OCI-LY1 (cell line): Measurements from ENCODE around the gene ACAA1.

Experiments used
- EZH2 ChIP-seq: fragments of 200-600 bp; sonication (generic), shearing (Covaris generic); IDR thresholded peaks from 2 replicates; pipeline ENCODE4 v1.8.0; 2017; ENCODE audit warnings: borderline replicate concordance, mixed run types, mild to moderate bottlenecking, antibody characterized with exemption, low read length, moderate library complexity, mixed read lengths
- TF ChIP-seq, protein P1 (sequence below): fragments of 200-600 bp; sonication (generic), shearing (Covaris generic); IDR thresholded peaks from 2 replicates; pipeline ENCODE4 v1.5.1; 2017; ENCODE audit warnings: mild to moderate bottlenecking, antibody characterized with exemption, low read length, moderate library complexity, mixed read lengths

DNA sequence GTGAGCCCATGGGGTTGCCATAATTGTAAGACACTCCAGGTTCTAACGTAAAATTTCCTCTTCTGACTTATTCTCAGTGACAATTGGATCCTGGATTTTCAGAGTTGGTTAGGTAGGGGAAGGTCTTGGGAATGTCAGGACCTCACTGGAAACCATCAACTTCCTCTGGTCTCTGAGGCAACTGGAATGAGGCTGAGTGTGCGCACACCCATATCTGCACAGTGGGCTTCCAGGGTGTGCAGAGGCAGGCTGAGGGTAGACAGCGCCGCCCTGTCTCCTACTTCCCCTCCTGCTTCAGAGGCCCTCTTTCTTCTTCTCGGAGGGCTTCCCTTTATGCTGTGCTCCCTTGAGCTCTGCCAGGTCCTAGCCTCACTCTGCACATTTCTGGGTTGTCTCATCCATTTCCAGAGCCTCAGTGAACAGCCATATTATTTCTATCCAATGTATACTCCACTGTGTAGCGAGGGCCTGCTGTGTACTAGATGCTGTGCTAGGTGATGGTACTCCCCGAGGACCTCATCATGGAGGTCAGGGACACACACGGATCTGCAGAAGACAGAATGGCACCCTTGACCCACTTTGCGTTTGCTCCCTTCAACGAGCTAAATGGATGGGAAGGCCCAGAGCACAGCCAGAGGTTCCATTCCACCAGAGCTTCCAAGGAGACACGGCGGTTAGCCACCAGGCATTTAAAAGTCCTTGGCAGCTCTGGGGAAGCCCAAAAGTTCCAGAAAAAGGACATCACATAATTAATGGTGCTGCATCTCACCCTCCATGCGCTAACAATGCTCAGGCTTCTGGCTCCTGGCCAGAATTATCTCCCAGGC is 18.3 kb downstream of the ACAA1 start:
- TF ChIP-seq, protein P1, sequence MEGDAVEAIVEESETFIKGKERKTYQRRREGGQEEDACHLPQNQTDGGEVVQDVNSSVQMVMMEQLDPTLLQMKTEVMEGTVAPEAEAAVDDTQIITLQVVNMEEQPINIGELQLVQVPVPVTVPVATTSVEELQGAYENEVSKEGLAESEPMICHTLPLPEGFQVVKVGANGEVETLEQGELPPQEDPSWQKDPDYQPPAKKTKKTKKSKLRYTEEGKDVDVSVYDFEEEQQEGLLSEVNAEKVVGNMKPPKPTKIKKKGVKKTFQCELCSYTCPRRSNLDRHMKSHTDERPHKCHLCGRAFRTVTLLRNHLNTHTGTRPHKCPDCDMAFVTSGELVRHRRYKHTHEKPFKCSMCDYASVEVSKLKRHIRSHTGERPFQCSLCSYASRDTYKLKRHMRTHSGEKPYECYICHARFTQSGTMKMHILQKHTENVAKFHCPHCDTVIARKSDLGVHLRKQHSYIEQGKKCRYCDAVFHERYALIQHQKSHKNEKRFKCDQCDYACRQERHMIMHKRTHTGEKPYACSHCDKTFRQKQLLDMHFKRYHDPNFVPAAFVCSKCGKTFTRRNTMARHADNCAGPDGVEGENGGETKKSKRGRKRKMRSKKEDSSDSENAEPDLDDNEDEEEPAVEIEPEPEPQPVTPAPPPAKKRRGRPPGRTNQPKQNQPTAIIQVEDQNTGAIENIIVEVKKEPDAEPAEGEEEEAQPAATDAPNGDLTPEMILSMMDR = no peak
- TF ChIP-seq EZH2 = no peak
